Testis (tissue), 3 donors: ENCODE measurements around the gene PRPS2. TPM values are rescaled to one million over a fixed set of nuclear protein-coding genes. Genes with fewer than 3 reads are reported as not detected.

ENCODE experiments used
- DNase-seq: peaks from one replicate; pipeline ENCODE4 v3.0.0-alpha.2; 2019
- H3K27ac ChIP-seq, 2 donors: fragments of 200-600 bp; sonication (generic); one replicate each; pipeline ENCODE4 v1.5.1; 2019
- H3K27me3 ChIP-seq: fragments of 200-600 bp; sonication (generic); one replicate; pipeline ENCODE4 v1.5.1; 2019
- H3K36me3 ChIP-seq: fragments of 200-600 bp; sonication (generic); one replicate; pipeline ENCODE4 v1.5.1; 2017; ENCODE audit warnings: low read depth; ENCODE audit errors: missing control alignments
- H3K4me1 ChIP-seq: fragments of 200-600 bp; sonication (generic); one replicate; pipeline ENCODE4 v1.5.1; 2019
- H3K4me3 ChIP-seq, 2 donors: fragments of 200-600 bp; sonication (generic); one replicate each; pipeline ENCODE4 v1.5.1; 2017 to 2019
- H3K9me3 ChIP-seq: fragments of 200-600 bp; sonication (generic); one replicate; pipeline ENCODE4 v1.5.1; 2017
- POLR2A ChIP-seq: fragments of 450-650 bp; IDR thresholded peaks from one replicate; pipeline ENCODE4 v1.6.1; 2017; ENCODE audit warnings: antibody characterized with exemption, mild to moderate bottlenecking, moderate library complexity
- WGBS, 2 donors: methylation state at CpG; one replicate each; pipeline ENCODE4 v1.1.5; 2018; 5-methylcytosine and 5-hydroxymethylcytosine counted together
- intact Hi-C: fragments of 100-400 bp; cut with DNase I; formaldehyde crosslinking; loops from one replicate; pipeline ENCODE4 v1.15.1; 2023; ENCODE audit warnings: low total_unique reads
- polyA plus RNA-seq: library from polyadenylated mRNA; stranded (reverse); fragments of 350-450 nt; fragmentation: Illumina TruSeq; extraction: RNeasy Lipid Tissue Mini Kit (QIAGEN cat#74804); gene quantifications from one replicate; pipeline ENCODE4 v1.2.3, GENCODE V29; 2014; ENCODE audit warnings: low read depth, low replicate concordance; ENCODE audit not compliant: insufficient read depth
- total RNA-seq, 2 donors: library from RNA; depleted of rRNA; stranded (reverse); fragments of >200 nt; gene quantifications; one replicate each; pipeline ENCODE4 v1.2.3, GENCODE V29; 2016
- TF ChIP-seq, protein P1 (sequence below), 3 experiments: fragments of 450-650 bp in 2 of 3; fragments of 200-600 bp in 1 of 3; sonication (generic) in 1 of 3; IDR thresholded peaks; one replicate each; pipeline ENCODE4 v1.5.1; 2016 to 2019; ENCODE audit warnings: antibody characterized with exemption in 3 of 3, mild to moderate bottlenecking in 2 of 3, moderate library complexity in 1 of 3

Gene PRPS2
- total and polyA plus RNA-seq, 3 donors from 2014 or later: 224 to 693 (median 331) TPM

GRCh38 chrX:12771445-12772069, 19.7 kb upstream of the PRPS2 start:
- Histone ChIP-seq H3K4me1 (no peaks in the 10 kb centered on the region), H3K36me3 (no peaks in the 10 kb centered on the region), H3K9me3 (no peaks in the 10 kb centered on the region), H3K27ac (peak overlapping the region in 1 of 2 donors; percentile 77), H3K27me3 (no peaks in the 10 kb centered on the region), H3K4me3 (no peak overlapping the region)
- WGBS, 2 donors: 35 to 58% methylated on average over 16 to 22 of the region's 22 CpGs
- peak; percentile 62 for DNase-seq
- intact Hi-C loops: no loop called here
- TF ChIP-seq, protein P1, sequence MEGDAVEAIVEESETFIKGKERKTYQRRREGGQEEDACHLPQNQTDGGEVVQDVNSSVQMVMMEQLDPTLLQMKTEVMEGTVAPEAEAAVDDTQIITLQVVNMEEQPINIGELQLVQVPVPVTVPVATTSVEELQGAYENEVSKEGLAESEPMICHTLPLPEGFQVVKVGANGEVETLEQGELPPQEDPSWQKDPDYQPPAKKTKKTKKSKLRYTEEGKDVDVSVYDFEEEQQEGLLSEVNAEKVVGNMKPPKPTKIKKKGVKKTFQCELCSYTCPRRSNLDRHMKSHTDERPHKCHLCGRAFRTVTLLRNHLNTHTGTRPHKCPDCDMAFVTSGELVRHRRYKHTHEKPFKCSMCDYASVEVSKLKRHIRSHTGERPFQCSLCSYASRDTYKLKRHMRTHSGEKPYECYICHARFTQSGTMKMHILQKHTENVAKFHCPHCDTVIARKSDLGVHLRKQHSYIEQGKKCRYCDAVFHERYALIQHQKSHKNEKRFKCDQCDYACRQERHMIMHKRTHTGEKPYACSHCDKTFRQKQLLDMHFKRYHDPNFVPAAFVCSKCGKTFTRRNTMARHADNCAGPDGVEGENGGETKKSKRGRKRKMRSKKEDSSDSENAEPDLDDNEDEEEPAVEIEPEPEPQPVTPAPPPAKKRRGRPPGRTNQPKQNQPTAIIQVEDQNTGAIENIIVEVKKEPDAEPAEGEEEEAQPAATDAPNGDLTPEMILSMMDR (IDR thresholded peaks at IDR 0.05): peak in 2 of 3 experiments; percentile 4 to 31
- TF ChIP-seq POLR2A: no peak

DNA sequence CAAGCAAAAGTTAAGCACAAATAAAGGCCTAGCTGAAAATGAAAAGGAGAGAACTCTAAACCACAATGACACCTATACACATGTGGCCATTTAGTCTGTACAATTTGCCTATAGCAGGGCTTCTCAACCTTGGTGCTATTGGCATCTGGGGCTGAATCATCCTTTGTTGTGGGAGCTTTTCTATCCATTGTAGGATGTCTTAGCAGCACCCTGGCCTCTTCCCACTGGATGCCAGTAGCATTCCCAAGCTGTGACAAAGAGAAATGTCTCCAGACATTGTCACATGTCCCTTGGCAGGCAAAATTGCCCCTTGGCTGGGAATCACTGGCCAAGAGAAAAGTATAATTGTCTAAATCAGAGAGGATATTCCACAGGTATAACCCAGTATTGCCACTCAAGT, 13.5 kb upstream of the PRPS2 start:
- TF ChIP-seq, protein P1 (IDR thresholded peaks at IDR 0.05): no peak
- no peak for TF ChIP-seq POLR2A
- Histone ChIP-seq H3K27me3 (no peaks in the 10 kb centered on the region), H3K4me3 (no peak overlapping the region), H3K36me3 (no peaks in the 10 kb centered on the region), H3K27ac (no peak overlapping the region), H3K4me1 (no peaks in the 10 kb centered on the region), H3K9me3 (no peaks in the 10 kb centered on the region)
- intact Hi-C loops: no loop called here
- no peak for DNase-seq

DNA sequence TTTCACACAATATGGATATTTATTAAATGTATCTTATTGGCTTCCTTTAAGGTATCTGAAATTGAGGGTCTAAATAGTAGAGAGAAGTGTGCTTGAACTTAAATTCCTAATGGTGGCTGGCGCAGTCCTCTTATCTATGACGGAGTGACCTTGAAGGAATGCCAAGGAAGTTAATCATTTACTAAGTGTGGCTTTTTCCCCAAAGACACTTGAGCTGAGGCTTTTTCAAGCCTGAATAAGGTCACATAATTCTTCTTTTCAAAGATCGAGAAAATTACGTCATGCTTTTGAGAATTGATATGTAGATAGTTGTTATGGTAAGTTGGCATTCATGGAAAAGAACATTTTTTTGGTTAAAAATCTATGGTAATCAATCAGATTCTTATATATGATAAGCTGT, 11.7 kb upstream of the PRPS2 start:
- peak overlapping the region; percentile 19 to 73 for H3K27ac ChIP-seq
- H3K4me3 ChIP-seq: no peak overlapping the region
- no peak for DNase-seq
- TF ChIP-seq POLR2A: no peak
- TF ChIP-seq, protein P1 (IDR thresholded peaks at IDR 0.05): no peak
- no peaks in the 10 kb centered on the region for H3K36me3 ChIP-seq
- H3K4me1 ChIP-seq: no peaks in the 10 kb centered on the region
- H3K27me3 ChIP-seq: no peaks in the 10 kb centered on the region
- H3K9me3 ChIP-seq: no peaks in the 10 kb centered on the region
- intact Hi-C loops: no loop called here
- WGBS, 2 donors: 36 to 42% methylated on average over 4 of the region's 4 CpGs

- Histone ChIP-seq H3K4me1 (no peaks in the 10 kb centered on the region), H3K36me3 (no peaks in the 10 kb centered on the region), H3K27me3 (no peaks in the 10 kb centered on the region), H3K27ac (no peak overlapping the region), H3K9me3 (no peaks in the 10 kb centered on the region), H3K4me3 (no peak overlapping the region)
- no peak for DNase-seq
- intact Hi-C loops: no loop called here
- 86 to 100% methylated on average over 1 of the region's 1 CpG for WGBS, 2 donors
- no peak for TF ChIP-seq POLR2A
- TF ChIP-seq, protein P1 (IDR thresholded peaks at IDR 0.05): no peak
Observed at GRCh38 chrX:12788645-12789044, 2.6 kb upstream of the PRPS2 start.

GRCh38 chrX:12789976-12790375, 1.2 kb upstream of the PRPS2 start:
- no peak overlapping the region for H3K4me3 ChIP-seq
- TF ChIP-seq, protein P1 (IDR thresholded peaks at IDR 0.05): no peak
- no peak for TF ChIP-seq POLR2A
- peak overlapping the region in 1 of 2 donors; percentile 83 for H3K27ac ChIP-seq
- no peaks in the 10 kb centered on the region for H3K4me1 ChIP-seq
- intact Hi-C loops: no loop called here
- no peaks in the 10 kb centered on the region for H3K27me3 ChIP-seq
- no peaks in the 10 kb centered on the region for H3K36me3 ChIP-seq
- no peaks in the 10 kb centered on the region for H3K9me3 ChIP-seq
- no peak for DNase-seq
- WGBS, 2 donors: 28 to 47% methylated on average over 4 of the region's 4 CpGs
